GM19099 (cell line): ENCODE measurements around the gene TLDC2.

Experiments
- POLR2A ChIP-seq: IDR thresholded peaks from 3 replicates; pipeline ENCODE4 v1.6.1; 2011; ENCODE audit warnings: low read depth; ENCODE audit not compliant: insufficient read length; ENCODE audit errors: extremely low read depth

Gene TLDC2

DNA sequence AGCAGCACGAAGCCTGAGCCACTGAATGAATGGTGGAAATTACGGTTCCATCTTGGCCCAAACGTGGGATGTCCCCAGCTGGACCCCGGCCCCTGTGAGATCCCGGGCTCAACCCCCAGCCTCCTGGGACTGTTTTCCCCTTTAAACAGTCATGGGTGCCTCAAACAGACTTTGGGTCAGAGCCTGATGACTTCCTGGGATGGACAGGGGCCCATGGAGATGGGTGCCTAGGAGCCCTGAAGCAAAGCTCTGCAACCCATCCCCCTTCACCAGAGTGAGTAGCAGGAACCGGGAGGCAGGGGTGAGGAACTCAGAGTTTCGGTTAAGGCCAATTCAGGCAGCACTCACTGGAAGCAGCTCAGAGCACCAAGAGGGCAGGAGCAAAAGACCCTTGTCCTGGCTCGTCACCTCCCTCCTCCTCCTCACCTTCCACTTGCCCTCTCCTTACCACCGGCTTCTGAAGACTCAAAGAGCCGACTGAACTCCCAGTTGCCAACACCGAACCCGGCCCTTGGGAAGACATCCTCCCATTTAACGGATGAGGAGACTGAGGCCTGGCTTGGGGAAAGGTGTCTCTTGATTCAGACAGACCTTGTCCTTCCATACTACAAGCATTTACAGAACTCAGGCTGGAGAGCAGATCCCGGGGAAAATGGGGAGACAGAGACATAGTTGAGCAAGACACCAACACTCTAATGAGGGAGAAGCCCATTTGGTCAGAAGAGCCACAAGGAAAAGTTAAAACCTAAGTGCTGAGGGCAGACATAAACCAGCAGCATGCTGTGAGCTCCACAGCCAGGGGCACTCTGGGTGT, 14.9 kb upstream of the TLDC2 start:
- TF ChIP-seq POLR2A = no peak

DNA sequence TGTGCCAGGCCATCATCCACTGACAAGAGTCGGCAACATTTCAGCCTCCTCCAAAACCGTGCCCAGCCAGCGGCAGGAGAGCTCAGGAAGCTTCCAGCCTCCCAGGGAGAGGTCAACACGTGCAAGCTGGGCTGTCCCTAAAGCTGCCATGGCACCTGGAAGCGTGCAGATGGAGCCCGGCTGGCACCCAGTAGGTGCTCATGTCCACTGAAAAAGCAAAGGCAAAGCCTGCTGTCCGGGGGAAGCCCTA, 14.4 kb upstream of the TLDC2 start:
- no peak for TF ChIP-seq POLR2A

DNA sequence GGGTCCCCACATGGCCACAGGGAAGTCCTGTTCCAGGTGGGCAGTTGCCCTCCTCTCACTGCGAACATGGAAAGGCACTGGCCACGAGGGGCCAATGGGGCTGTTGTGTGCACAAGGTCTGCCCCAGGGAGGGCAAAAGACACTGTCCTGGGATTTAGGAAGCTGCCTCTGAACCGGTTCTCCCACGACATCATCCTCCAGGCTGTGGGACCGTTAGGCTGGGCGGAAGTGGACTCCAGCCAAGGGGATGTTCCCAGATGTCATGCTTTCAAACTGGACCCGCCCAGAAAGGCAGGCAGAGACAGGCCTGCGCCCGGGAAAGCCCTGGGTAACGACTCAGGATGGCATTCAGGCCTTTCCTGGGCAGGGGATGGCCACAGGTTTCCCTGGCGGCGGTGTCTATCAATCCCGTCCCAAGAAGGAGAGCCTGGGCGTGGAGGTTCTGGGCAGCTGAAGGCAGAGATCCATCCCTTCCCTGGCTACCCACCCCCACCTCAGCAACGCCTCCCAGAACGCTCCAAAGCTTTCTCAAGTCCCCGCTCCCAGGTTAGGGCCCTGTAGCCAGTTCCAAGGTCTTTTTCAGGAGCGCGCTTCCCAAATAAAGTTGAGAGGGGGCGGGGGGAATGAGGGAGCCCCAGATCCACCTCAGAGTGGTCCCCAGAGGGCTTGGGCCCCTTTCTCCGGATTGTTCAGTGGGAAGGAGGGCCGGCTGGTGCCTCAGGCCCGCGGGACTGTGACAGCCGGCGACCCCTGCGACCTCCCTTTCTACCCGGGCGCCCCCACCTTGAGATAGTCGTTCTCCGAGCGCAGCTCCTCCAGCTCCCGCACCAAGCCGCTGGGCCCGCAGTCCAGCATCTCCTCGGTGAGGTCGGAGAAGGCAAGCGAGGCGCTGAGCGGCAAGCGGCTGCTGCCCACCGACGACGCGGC, 13.8 kb upstream of the TLDC2 start:
- no peak for TF ChIP-seq POLR2A

DNA sequence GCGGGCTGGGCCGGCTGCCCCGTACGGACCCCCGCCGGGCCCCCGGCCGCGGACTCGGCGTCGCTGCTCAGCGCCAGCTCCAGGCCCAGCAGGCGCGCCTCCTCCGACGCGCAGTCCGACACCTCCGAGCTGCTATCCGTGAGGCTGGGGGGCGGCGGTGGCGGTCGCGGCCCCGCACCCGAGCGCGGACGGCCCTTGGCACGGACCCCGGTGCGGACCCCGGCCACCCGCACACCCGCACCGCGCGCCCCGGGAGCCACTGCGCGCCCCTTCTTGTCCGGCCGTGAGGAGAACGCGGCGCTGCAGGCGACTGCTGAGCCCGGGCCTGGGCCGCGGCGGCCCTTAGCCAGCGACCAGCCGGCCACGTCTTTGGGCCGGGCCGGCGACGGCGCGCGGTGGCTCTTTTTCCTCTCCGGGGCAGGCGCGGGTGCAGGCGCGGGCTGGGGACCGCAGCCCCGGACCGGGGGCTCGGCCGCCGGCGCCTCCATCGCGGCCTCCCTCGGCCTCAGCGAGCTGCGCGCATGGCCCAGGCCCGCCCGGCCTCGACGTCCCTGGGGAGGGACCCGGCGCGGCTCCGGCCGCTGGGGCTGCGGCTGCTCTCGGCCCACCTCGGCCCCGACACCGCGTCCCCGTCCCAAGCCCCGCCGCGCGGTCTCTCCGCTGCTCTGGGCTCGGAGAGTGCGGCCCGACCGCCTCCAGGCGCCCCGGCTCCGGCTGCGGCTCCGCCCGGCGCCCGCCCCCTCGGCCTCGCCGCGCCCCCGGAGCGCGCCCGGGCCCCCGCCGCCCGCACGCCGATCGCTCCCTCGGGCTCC, 12.9 kb upstream of the TLDC2 start:
- peak; percentile 31 for TF ChIP-seq POLR2A

DNA sequence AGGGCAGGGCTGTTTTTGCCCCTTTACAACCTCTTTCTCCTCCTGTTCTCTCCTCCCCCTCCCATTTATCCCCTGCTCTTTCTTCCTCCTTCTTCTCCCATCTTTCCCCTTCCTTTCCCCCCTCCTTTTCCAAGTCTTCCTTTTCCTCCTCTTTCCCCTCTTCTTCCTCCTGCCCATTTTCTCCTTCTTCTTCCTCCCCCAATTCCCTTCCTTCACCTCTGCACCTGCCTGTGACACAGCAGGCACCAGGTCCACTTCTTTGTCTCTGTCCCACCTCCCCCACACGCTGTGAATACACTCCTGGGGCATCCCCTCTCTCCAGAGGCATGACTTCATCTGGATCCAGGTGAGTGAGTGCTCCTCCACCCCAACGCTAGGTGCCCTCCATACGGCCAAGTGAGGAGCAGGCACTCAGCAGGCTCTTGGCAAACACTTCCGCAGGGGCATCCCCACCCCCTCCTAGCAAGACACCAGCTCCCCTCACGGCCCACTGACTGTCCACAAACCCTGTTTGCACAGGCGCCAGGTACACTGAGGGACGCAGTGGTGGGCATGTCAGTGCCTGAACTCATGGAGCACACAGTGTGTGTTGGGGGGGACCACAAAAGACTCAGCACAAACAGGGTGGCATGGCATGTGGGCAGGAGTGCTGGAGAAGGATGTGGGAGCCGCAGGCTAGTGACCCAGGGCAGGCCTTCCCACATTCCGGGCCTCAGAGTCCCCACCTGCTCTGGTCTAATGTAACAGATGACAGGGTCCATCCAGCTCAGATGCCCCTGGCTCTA, 10.7 kb upstream of the TLDC2 start:
- no peak for TF ChIP-seq POLR2A

DNA sequence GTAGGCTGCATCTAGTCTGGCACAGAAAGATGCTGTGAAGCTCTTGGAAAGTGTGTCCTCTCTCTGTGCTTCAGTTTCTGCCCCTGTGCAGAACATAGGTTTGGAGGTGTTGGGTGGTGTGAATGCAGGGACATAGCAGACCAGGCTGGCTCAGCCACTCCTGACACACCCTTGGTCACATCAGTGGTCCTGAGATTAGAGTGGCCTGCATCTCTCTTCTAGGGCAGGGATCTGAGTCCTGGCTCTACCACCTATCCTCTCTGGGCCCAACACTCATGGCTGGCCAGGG, 10.1 kb upstream of the TLDC2 start:
- no peak for TF ChIP-seq POLR2A

DNA sequence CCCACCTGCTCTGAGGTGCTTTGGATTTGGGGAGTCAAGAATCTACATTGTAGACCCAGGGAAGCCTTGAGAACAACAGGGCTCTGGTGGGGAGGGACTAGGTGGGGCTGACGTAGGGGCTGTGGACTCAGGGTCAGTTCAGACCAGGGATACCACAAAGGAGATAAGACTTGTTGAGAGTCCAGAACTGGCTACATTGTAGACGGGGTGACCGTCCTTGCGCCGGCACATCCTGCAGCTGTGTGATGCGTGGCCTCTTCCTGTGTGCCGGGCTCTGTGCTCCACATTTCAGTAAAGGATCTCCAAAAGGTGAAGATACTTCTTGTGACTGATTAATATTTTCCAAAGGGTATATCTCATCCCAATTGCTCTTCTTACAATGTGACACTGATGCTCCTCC, 9.8 kb upstream of the TLDC2 start:
- TF ChIP-seq POLR2A = no peak

DNA sequence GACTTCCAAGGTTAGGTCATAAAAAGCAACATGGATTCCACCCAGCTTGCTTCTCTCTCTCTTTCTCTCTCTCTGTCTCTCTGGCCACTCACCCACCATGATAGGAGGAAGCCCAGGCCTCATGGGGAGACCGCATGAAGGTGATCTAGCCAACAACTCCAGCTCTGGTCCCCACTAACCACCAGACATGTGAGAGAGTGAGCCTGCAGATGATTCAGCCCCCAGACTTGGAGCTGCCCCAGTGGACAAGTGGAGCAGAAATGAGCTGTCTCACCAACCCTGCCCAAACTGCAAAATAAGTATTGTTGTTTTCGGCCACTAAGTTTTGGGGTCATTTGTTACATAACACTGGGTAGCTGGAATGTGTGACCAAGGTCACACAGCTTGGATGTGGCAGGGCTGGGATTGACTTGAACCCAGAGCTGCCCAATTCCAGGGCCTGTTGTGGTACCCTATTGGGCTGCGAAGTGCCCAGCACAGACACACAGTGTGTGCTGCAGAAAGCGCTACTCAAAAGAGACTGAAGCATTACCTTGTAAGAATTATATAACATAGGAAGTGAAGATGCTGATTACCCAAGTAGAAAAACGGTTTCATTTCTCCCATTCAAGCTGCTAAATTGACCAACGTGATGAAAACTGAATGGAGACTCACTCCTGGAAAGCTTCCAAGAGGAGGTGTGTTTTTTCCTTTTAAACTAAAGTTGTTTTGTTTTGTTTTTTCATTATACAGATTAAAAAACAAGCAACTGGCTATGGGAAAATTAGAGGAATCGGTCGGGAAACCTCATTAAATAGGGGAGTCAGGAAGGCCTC, 9.1 kb upstream of the TLDC2 start:
- TF ChIP-seq POLR2A = no peak

DNA sequence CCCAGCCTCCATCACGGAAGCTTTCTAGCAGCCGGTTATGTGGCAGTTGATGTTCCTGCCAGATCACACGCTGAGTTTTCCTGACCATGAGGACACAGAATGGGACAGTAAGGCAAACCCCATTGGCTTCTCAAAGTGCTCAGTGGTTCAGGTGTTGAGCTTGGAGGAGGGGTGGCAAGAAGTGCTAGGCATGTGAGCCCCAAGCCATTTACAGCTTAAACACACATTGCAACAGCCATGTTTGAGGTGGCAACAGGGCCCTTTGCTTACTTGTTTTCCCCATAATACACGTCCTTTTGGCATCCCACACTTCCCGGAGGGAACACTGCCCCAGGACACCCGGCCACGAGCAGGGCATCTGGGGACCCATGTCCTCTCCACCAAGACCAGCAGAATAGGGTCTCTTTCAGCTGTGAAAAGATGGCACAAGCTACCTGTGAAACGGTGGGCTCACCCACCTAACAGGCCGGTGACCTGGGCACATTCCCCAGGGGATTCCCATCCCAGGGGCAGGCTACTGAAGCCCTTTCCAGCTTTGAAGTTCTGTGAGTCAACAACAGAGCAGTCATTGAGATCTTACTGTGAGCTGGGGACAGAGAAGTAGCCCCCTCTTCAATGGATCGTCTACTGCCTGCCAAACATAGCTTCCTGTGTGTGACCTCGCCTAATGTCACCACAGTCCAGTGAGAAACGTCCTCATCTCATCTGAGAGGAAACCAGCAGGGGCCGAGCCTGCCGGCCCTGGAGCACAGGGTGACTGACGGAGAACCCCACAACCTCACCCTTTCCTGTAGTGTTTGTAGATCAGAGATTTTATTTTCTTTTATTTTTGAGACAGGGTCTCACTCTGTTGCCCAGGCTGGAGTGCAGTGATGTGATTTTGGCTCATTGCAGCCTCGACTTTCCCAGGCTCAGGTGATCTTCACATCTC, 4.0 kb upstream of the TLDC2 start:
- TF ChIP-seq POLR2A = no peak

DNA sequence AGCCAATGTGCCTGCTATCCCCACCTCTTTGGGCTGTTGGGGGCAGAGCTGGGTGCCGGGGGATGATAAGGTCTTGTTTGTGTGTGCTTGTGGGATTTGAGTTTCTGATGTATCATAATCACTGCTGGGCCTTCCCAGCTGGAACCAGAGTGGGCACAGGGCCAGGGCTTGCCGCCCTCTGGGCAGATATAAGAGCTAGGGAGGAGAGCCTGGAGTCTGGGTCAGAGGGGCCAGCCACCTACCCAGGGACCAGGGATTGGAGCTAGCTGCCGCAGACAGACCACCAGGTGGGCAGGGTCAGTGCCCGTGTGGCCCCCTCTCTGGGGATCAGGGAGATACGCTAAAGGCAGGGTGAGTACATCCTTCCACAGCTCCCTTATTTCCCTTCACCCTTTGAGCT, 3.1 kb upstream of the TLDC2 start:
- no peak for TF ChIP-seq POLR2A

DNA sequence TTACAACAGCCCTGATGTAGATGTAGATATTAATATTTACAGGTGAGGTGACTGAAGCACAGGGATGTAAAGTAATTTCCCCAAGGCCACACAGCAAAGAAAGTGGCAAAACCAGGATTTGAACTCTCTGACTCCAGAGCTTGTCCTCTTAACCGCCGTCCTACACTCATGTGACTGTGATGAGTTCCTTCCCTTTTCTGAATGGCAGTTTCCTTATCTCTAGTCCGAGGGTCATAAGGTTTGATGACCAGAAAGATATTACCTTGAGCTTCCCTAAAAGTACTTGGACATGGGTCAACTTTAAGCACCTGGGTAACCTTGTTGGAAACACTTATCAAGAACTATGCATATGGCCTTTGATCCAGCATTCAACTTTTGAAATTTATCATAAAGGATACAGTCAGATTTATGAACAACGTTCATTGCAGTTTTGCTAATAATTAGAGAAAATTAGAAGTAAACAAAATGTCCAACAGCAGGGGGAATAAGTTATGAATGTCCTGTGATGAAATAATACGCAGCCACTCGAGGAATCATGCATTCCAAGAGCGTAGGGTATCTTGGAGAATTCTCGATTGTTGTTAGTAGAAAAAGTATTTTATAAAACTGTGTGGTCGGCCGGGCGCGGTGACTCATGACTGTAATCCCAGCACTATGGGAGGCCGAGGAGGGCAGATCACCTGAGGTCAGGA, 2.3 kb upstream of the TLDC2 start:
- TF ChIP-seq POLR2A = no peak

DNA sequence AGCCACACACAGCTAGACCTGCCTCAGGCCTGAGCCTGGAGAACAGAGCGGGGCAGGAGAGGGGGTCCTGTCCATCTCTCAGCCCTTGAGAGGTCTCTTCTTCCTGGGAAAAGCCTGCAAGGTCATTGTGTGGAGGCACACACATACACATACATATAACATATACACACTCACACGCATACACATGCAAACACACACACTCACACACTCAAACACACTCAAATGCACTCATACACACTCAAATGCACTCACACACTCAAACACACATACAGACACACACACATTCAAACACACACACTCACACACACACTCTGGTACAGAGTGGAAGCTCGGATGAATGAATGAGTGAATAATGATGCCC, 515 bp downstream of the TLDC2 start:
- TF ChIP-seq POLR2A = no peak

DNA sequence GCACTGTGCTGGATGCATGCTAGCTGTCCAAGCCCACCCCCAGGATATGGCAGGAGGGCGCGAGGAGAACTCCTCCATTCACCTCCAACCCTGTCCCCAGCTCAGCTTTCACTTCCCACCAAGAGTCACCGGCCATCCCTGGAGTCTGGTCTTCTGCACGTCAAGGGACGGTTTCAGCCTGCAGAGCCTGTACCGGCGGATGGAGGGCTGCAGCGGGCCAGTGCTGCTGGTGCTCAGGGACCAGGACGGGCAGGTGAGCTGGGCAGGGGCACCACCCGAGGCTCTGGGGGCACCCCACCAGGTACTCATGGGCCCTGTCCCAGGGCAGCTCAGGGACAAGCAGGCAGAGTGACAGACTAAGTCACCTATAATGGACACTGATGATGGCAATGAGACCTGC, 3.0 kb downstream of the TLDC2 start:
- TF ChIP-seq POLR2A = no peak

DNA sequence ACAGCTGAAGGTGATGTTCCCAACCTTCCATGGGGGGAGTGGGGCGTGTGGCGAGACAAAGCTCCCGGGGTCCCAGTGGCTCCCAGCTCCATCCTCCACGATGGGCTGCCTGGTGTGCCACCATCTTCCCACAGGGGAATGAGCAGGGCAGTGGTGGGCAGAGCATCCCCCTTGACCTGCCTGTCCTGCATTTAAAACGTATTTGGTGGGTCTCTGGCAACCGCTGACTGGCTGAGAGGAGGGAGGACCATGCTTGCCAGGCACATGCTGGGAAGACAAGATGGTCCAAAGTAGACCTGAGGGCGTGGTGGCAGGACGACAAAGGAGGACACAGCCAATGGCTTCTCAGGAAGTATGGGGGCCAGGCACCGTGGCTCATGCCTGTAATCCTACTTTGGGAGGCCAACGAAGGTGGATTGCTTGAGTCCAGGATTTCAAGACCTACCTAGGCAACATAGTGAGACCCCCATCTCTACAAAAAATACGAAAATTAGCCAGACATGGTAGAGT, 4.9 kb downstream of the TLDC2 start:
- TF ChIP-seq POLR2A = no peak
